Neural crest cell (in vitro differentiated cells): Measurements from ENCODE around the gene ITIH5. TPM values are rescaled to one million over a fixed set of nuclear protein-coding genes. Genes with fewer than 3 reads are reported as not detected.
"Not testable (repeated sequence)": the region's sequence is repeated elsewhere in the genome, so short reads cannot be mapped to it uniquely, and the experiment has no call there.

Source experiments
- DNase-seq: peaks from one replicate; pipeline ENCODE4 v3.0.0; 2021; ENCODE audit warnings: low read depth, mixed read lengths, low spot score
- H3K27ac Mint-ChIP-seq: one replicate; pipeline ENCODE4 v1.8.0; 2021; ENCODE audit warnings: mild to moderate bottlenecking, mixed read lengths; ENCODE audit not compliant: unreplicated experiment
- H3K27me3 Mint-ChIP-seq: 2 replicates; pipeline ENCODE4 v1.8.0; 2021; ENCODE audit warnings: low read depth, mild to moderate bottlenecking, mixed read lengths
- H3K36me3 Mint-ChIP-seq: 2 replicates; pipeline ENCODE4 v1.8.0; 2021; ENCODE audit warnings: low read depth, mild to moderate bottlenecking, mixed read lengths
- H3K4me1 Mint-ChIP-seq: 2 replicates; pipeline ENCODE4 v1.8.0; 2021; ENCODE audit warnings: mixed read lengths
- H3K4me3 Mint-ChIP-seq: one replicate; pipeline ENCODE4 v1.8.0; 2021; ENCODE audit warnings: mild to moderate bottlenecking, mixed read lengths
- H3K9me3 Mint-ChIP-seq: 2 replicates; pipeline ENCODE4 v1.8.0; 2021; ENCODE audit warnings: mixed read lengths
- total RNA-seq: library from RNA; stranded (reverse); gene quantifications from 2 replicates; pipeline ENCODE4 v1.2.1, GENCODE V29; 2021
- TF ChIP-seq, protein P1 (sequence below): fragments of 200-600 bp; sonication (generic); conservative IDR thresholded peaks from 2 replicates; pipeline ENCODE4 v1.5.0; 2021; ENCODE audit warnings: antibody characterized with exemption, mild to moderate bottlenecking

Gene ITIH5
- total RNA-seq, 1 donor from 2014 or later, result not detected

DNA sequence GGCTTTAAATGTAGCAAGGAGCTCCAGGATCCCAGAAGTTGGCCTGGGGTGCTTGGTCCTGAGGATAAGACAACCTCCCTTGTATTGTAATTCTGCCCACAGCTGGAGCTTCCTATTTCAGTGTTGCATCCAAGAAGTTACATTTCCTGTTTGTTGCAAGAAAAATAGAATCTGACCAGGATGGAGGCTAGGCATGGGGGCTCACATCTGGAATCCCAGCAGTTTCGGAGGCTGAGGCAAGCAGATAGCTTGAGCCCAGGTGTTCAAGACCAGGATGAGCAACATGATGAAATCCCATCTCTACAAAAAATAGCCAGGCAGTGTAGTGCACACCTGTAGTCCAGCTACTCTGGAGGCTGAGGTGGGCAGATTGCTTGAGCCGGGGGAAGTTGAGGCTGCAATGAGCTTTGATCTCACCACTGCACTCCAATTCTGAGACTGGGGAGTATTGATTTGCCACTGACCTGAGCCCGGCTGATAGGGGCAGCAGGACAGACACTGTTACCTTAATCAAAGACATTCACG lies 35.6 kb upstream of the ITIH5 start:
- no peaks in the 10 kb centered on the region for H3K36me3 Mint-ChIP-seq
- H3K27me3 Mint-ChIP-seq, result peaks cover 27% of the 10 kb centered on the region
- TF ChIP-seq, protein P1, sequence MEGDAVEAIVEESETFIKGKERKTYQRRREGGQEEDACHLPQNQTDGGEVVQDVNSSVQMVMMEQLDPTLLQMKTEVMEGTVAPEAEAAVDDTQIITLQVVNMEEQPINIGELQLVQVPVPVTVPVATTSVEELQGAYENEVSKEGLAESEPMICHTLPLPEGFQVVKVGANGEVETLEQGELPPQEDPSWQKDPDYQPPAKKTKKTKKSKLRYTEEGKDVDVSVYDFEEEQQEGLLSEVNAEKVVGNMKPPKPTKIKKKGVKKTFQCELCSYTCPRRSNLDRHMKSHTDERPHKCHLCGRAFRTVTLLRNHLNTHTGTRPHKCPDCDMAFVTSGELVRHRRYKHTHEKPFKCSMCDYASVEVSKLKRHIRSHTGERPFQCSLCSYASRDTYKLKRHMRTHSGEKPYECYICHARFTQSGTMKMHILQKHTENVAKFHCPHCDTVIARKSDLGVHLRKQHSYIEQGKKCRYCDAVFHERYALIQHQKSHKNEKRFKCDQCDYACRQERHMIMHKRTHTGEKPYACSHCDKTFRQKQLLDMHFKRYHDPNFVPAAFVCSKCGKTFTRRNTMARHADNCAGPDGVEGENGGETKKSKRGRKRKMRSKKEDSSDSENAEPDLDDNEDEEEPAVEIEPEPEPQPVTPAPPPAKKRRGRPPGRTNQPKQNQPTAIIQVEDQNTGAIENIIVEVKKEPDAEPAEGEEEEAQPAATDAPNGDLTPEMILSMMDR, result no peak
- H3K9me3 Mint-ChIP-seq, result no peaks in the 10 kb centered on the region
- no peak overlapping the region for H3K4me3 Mint-ChIP-seq
- no peaks in the 10 kb centered on the region for H3K4me1 Mint-ChIP-seq
- DNase-seq, result no peak
- no peak overlapping the region for H3K27ac Mint-ChIP-seq

DNA sequence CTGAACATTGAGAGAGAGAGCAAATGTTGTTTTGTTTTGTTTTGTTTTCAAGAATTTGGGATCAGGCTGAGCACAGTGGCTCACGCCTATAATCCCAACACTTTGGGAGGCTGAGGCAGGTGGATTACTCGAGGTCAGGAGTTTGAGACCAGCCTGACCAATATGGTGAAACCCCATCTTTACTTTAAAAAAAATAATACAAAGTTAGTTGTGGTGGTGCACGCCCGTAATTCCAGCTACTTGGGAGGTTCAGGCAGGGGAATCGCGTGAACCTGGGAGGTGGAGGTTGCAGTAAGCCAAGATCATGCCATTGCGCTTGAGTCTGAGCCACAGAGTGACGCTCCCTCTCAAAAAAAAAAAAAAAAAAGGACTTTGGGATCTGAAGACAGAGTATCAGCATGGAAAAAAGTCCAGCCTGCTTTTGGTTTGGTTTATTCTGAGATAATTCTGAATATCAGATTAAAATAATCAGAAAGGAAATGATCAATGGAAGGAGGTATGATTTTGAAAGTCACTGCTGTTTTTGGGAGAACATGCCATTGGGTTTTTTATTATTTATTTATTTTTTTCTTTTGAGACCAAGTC lies 34.5 kb upstream of the ITIH5 start:
- Mint-ChIP-seq H3K9me3 (no peaks in the 10 kb centered on the region), H3K27ac (no peak overlapping the region), H3K27me3 (peaks cover 23% of the 10 kb centered on the region), H3K4me1 (no peaks in the 10 kb centered on the region), H3K36me3 (no peaks in the 10 kb centered on the region), H3K4me3 (no peak overlapping the region)
- TF ChIP-seq, protein P1, result no peak
- no peak for DNase-seq

DNA sequence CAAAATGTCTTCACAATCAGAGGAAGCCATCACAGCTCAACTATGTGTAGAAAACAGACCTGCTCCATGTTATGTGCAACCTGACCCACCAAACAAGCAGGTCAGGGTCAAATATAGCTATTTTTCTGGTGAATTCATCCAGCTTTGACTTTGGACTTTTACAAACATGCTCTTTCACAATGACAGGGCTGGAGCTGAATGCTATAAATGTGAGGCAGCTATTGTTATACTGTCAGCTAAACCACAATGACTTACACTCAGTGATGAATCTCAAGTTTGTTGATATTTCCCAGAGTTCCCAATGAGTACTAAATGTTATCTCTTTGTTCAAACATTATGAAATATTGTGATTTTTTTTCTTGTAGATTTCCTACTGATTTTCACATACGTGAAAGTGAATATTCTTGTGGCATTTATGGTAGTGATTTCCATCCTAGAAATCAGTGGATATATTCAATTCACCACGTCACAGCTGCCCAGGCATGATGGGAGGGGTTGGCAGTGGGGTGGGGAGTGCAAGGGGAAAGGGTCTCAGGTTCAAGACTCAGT lies 33.9 kb upstream of the ITIH5 start:
- Mint-ChIP-seq H3K4me1 (no peaks in the 10 kb centered on the region), H3K9me3 (no peaks in the 10 kb centered on the region), H3K27me3 (peaks cover 19% of the 10 kb centered on the region), H3K36me3 (no peaks in the 10 kb centered on the region), H3K4me3 (no peak overlapping the region), H3K27ac (no peak overlapping the region)
- TF ChIP-seq, protein P1, result no peak
- no peak for DNase-seq

DNA sequence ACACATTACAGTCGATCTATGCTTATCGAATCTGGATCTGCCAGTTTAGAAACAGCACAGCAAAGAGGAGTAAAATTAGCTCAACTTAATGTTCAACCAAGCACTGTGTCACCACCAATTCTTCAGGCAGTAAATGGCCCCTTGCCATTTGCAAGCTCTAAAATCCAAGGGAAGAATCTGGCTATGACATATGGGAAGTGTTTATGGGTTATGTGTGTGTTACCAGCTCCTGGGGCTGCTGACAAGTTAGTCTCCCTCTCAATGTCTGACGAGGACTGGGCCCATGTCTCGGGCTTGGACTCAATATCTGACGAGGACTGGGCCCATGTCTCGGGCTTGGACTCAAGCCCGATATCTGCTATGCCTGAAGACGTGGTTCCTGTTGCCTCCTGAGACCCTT lies 30.7 kb upstream of the ITIH5 start:
- Mint-ChIP-seq H3K4me3 (no peak overlapping the region), H3K27ac (no peak overlapping the region), H3K4me1 (no peaks in the 10 kb centered on the region), H3K36me3 (peaks cover 3% of the 10 kb centered on the region), H3K27me3 (peaks cover 5% of the 10 kb centered on the region), H3K9me3 (peaks cover 6% of the 10 kb centered on the region)
- TF ChIP-seq, protein P1, result no peak
- DNase-seq, result no peak

DNA sequence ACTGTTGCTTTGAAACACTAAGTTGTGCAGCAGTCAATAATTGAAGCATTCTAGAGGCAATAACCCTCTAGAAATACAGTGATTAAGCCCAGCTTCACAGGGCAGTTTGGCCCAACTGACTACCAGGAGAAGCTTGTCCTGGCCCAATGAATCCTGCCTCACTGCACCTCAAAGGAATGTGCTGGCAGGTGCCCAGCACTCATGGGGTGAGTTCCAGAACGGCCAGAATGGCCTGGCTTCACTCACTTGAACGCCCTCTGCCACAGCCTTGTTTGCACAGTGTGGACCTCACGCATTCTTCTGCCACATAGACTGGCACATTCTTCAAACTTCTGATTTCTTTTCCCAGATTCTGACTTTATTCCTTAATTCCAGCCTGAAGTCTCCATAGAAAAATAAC lies 29.8 kb upstream of the ITIH5 start:
- H3K27me3 Mint-ChIP-seq, result peaks cover 3% of the 10 kb centered on the region
- peaks cover 6% of the 10 kb centered on the region for H3K9me3 Mint-ChIP-seq
- H3K4me3 Mint-ChIP-seq, result no peak overlapping the region
- TF ChIP-seq, protein P1, result no peak
- no peaks in the 10 kb centered on the region for H3K4me1 Mint-ChIP-seq
- H3K36me3 Mint-ChIP-seq, result peaks cover 3% of the 10 kb centered on the region
- no peak for DNase-seq
- H3K27ac Mint-ChIP-seq, result no peak overlapping the region

DNA sequence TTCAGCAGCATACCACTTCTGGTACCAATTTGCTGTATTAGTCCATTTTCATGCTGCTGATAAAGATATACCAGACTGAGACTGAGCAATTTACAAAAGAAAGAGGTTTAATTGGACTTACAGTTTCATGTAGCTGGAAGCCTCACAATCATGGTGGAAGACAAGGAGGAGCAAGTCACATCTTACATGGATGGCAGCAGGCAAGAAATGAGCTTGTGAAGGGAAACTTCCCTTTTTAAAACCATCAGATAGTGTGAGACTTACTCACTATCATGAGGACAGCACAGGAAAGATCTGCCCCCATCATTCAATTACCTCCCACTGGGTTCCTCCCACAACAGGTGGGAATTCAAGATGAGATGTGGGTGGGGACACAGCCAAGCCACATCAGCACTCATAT lies 26.4 kb upstream of the ITIH5 start:
- H3K27me3 Mint-ChIP-seq, H3K9me3 Mint-ChIP-seq, DNase-seq, H3K4me3 Mint-ChIP-seq, H3K27ac Mint-ChIP-seq, H3K36me3 Mint-ChIP-seq, H3K4me1 Mint-ChIP-seq: not testable (repeated sequence)

DNA sequence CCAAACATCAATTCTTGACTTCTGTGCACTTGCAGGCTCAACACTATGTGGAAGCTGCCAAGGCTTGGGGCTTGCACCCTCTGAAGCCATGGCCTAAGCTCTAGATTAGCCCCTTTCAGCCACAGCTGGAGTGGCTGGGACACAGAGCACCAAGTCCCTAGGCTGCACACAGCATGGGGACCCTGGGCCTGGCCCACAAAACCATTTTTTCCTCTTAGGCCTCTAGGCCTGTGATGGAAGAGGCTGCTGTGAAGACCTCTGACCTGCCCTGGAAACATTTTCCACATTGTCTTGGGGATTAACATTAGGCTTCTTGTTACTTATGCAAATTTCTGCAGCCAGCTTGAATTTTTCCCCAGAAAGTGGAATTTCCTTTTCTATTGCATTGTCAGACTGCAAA lies 25.6 kb upstream of the ITIH5 start:
- not testable (repeated sequence) for H3K27ac Mint-ChIP-seq, H3K27me3 Mint-ChIP-seq, H3K4me1 Mint-ChIP-seq, H3K36me3 Mint-ChIP-seq, H3K4me3 Mint-ChIP-seq, DNase-seq, H3K9me3 Mint-ChIP-seq

DNA sequence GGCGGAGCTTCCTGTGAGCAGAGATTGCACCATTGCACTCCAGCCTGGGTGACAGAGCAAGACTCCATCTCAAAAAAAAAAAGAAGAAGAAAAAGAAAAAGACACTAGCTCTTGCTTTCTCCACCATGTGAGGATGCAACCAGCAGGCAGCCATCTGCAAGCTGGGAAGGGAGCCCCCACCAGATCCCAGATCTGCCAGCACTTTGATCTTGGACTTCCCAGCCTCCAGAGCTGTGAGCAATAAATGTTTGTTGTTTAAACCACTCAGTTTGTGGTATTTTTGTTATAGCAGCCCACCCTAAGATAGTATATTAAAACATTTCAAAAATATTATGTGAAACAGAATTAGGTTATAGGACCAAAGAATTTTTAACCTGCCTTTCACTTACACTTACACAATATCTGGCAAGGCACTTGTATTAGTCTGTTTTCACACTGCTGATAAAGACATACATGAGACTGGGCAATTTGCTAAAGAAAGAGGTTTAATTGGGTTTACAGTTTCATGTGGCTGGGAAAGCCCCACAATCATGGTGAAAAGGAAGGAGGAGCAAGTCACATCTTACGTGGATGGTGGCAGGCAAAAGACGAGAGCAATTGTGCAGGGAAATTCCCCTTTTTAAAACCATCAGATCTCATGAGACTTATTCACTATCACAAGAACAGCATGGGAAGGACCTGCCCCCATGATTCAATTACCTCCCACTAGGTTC lies 24.3 kb upstream of the ITIH5 start:
- not testable (repeated sequence) for H3K4me1 Mint-ChIP-seq, H3K27me3 Mint-ChIP-seq, H3K4me3 Mint-ChIP-seq, DNase-seq, H3K27ac Mint-ChIP-seq, H3K9me3 Mint-ChIP-seq, H3K36me3 Mint-ChIP-seq
